ENCODE data around the gene OLA1. TPM values are rescaled to one million over a fixed set of nuclear protein-coding genes. Genes with fewer than 3 reads are reported as not detected.
A peak's percentile ranks its signal among the peaks of the same experiment; 100 is the strongest.

Gene OLA1
- total RNA-seq, 1 donor from 2014 or later, result 123 TPM

DNA sequence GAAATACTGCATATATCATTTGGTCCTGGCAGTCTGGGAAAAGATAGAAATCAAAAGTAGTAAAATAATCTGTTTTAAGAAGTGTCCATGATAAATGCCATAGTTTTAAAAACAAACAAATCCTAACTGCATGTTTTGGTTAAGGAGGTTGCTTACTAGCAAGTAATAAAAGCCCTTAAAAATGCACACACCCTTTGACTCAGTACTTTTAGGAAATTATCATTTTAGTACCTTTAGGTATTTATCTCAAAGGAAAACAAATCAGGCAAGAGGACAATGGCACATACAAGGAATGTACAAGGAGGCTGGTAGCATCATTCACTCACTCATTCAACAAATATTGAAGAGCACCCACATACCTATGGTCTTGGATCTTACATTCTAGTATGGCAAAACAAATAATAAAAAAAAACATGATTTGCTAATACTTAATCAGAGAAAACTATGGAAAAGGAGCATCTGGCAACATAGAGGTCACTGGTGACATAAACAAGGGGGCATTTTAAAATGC lies 67.6 kb downstream of the OLA1 start:
- no peak for DNase-seq (ENCODE audit: low read depth, low spot score)

DNA sequence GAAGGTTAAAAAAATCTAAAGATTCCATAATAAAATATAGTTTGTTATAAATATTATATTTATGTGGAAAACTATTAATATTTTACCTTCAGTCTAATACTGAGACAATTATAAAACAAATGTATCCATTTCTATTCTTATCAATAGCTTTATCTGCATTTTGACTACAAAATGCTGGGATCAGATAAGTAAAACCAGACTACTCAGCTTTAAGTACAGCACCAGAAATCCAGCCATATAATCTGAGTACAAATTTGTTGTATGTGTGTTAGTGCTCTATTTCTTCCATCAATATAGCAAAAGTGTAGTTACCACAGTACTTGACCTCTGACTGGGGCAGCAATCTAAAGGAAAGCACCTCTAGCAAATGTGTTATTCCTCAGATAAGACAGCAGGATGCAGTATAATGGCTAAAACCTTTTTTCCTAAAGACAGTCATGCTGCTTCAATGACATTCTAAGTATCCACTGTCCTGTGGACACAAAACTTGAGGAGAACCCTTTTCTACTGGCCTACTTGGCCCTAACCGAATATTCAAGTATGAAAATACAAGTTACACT lies 68.1 kb downstream of the OLA1 start:
- DNase-seq (ENCODE audit: low read depth, low spot score), result no peak

DNA sequence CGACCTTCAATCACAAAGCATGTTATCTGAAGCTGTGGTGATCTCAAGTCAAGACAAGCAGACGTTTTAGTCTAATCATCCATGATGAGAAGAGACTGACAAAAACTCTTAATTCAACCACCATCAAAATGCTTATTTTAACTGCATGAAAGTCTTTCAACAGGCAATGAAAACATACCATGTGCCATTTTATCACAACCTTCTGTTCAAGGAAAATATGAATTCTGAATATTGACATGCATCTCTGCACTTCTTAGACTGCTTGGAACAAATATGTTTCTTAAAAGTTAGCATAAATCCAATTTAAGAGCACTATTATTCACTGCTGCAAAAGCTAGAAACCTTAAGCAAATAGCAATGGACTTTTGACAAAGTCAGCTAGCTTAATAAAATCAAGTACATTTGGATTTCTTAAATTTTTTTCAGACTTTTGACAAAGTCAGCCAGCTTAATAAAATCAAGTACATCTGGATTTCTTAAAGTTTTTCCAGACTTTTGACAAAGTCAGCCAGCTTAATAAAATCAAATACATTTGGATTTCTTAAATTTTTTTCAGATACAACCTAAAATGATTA lies 70.9 kb downstream of the OLA1 start:
- DNase-seq (ENCODE audit: low read depth, low spot score), result no peak

DNA sequence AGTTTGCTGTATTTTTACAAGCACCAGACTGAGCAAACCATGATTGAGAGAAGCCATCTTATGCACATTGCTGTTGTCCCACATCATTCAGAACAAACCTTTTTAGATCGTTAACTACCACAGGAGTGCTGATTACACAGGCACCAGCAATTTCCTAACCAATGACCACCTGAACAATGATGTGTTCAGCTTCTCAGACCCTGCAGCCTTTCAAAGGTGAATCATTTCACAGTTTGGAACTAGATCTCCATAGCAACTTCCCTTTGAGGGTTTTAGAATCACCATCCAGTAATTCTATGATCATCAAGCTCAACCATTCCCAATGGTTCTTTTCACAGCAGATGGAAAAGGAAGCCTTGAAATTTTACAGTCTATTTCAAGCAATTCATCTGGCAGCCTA lies 71.4 kb downstream of the OLA1 start:
- DNase-seq (ENCODE audit: low read depth, low spot score), result no peak

DNA sequence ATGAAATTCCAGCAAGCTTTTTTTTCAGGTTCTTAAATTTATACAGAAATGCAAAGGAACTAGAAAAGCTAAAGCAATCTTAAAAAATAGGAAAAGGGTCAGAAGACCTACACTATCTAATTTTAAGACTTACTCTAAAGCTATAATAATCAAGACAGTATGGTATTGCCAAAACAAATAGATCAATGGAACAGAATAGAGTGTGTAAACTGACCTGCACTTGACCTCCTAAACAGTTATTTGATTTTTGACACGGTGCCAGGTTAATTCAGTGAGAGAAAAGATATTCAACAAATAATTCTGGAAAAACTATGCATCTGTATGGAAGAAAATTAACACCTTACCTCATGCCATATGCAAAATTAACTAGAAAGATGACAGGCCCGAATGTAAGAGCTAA lies 73.6 kb downstream of the OLA1 start:
- no peak for DNase-seq (ENCODE audit: low read depth, low spot score)

DNA sequence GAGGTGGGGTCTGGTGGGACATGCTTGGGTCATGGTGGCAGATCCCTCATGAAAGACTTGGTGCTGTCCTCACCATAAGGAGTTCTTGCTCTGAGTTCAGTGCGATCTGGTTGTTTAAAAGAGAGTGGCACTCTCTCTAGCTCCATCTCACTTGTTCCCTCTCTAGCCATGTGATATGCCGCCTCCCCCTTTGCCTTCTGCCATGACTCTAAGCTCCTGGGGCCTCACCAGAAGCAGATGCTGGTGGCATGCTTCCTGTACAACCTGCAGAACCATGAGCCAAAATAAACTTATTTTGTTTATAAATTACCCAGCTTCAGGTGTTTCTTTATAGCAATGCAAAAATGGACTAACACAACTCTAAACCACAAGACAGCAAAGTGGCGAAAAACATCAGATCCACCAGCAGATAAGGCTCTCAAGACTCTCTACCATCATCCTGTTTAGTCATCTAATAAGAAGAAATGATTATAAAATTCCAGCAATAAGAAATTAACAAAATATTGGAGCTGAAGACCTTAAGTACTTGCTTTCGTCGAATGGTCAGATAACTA lies 75.5 kb downstream of the OLA1 start:
- no peak for DNase-seq (ENCODE audit: low read depth, low spot score)

DNA sequence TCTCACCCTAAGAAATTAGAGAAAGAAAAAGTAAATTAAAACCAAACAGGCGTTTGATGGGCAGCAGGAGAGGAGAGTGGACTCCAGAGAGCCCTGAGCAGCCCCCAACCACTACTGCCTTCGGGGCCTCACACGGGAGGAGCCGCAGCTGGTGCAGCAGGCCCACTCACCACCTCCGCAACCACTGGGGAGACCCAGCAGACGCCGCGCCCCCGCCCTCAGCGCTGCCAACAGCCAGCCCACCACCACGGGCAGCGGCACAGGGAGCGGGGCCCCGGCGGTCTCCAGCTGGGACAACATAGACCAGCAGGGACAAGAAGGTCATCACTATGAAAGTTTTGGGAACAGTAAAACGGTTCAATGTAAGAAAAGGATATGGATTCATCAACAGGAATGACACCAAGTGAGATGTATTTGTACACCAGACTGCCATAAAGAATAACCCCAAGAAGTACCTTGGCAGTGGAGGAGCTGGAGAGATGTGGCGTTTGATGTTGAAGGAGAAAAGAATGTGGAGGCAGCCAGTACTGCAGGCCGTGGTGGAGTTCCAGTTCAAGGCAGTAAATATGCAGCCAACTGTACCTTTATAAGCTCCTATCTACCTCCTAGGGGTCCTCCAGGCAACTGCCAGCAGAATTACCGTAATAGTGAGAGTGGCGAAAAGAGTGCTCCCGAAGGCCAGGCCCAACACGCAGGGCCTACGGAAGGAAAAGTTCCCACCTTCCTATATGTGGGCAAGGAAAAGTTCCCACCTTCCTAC lies 76.5 kb downstream of the OLA1 start:
- no peak for DNase-seq (ENCODE audit: low read depth, low spot score)

DNA sequence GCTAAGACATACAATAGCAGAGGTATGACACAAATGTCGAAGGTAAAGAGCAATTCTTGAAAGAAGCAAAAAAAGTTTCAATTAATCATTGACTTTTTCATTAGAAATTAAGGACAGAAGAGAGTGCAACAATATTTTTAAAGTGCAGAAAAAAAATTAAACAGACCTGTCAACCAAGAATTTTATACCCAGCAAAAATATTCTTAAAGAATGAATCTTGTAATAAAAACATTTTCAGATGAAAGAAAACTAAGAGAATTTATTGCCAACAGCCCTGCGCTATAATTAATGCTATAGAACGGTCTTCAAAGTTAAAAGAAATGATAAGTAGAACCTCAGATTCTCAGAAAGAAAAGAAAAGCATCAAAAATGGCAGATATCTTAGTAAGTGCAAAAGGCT lies 79.0 kb downstream of the OLA1 start:
- no peak for DNase-seq (ENCODE audit: low read depth, low spot score)

DNA sequence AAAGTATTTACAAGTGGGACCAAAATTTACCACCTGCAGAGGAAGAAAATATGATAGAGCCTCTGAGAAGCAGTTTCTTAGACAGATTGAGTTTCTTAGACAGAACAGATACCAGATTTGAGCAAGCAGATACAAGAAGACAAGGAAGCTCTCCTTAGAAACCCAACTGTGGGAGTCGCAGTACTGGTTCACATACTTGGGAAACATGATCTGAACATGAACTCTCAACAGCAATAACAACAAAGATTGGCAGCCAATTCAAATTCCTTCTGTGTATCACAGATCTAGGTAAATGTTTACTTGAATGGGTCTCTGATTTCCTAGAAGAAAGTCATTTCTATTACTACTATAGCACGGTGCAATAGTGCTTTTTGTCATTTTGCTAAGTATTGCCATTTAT lies 82.1 kb downstream of the OLA1 start:
- DNase-seq (ENCODE audit: low read depth, low spot score), result no peak

DNA sequence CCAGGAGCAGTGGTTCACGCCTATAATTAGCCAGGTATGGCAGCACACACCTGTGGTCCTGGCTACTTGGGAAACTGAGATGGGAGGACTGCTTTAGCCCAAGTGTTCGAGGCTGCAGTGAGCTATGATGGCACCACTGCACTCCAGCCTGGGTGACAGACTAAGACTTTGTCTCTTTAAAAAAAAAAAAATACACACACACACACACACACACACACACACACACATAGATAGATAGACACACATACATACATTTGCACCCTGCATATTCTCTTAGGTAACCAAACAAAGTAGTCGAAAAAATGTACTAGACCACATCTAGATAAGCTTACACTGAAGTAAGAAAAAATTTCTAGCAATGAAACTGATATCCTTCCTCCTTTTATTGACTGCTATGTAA lies 86.8 kb downstream of the OLA1 start:
- no peak for DNase-seq (ENCODE audit: low read depth, low spot score)

DNA sequence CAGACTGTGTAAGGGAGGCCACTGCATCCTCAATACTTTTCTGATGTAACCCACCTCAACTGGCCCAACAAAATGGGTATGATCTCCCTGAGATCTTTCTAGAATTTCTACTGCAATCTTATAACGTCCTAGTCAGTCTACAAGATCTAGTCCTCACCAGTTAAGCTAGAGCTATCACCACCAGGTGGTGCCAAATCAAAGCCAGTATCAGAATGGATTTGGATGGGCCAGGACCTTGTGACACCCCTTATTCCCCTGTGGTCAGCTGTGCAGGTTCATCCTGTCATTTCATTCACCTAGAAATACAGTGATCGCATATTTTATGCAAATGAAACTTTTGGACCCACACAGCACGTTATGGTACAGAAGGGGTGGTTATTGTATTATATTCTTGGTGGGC lies 90.3 kb downstream of the OLA1 start:
- DNase-seq (ENCODE audit: low read depth, low spot score), result no peak

DNA sequence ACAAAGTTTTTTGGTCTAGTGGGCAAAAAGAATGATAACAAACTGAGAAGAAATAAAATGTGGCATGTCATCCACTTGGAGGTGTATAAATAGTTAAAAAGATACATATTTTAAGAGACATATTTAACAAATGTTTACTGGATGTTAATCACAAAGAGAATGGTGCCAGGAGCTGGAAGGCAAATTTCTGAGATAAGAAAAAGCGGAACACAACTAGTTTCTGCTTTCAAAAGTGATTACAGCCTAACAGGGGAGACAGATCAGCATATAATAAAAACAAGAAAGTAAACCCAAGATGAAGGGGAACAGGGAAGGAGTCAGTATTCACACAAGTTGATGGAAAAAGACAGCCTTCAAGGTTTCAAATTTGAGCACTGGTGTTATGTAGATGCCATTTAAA lies 91.3 kb downstream of the OLA1 start:
- DNase-seq (ENCODE audit: low read depth, low spot score), result no peak

DNA sequence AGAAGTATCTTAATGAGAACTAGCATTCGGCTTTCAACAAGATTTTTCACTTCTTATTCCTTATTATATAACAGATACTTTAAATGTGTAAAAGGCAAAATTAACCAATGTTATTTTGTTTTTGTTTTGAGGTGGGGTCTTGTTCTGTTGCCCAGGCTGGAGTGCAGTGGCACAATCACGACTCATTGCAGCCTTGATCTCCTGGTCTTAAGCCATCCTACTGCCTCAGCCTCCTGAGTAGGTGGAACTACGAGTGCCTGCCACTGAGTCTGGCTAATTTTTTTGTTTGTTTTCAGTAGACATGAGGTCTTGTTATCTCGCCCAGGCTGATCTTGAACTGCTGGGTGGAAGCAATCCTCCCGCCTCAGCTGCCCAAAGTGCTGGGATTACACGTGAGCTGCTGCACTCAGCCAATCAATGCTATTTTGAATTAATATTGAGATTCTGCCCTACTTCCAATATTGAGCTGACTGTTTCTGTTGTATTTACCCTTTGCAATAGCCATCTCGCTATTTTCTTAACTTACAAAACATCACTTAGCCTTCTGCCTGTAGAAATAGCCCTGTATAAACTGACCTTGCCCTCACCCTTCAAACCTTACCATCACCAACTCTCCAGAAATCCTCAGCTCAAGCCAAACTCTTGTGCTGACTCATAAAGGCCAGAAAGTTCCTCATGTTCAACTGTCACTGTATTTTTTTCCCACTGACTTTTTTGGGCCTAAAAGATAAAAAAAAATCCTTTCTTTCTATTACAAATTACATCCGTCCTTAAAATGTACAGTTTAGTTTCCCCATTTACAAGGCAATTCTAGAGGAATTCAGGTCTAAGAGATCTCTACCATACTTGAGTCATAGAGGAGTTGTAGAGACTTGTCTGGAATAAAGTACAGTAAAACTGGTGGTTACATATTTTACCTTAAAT lies 94.3 kb downstream of the OLA1 start:
- DNase-seq (ENCODE audit: low read depth, low spot score), result peak; percentile 19

DNA sequence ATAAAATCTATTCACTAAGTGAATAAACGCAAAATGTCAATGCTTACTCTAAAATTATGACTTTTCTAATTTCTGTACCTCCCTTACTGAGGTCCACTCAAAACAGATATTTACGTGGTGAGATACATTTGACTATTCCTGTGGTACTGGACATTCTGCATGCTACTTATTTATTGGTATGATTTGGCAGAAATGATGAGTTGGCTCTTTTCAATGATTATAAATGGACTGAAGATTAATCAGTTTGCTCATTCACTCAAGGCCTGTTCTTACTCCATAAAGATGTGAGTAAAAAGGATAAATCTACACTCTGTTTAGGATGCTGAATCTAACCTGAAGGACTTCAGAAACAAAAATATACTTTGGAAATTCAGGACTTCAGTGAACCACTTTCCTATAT lies 98.8 kb downstream of the OLA1 start:
- no peak for DNase-seq (ENCODE audit: low read depth, low spot score)

DNA sequence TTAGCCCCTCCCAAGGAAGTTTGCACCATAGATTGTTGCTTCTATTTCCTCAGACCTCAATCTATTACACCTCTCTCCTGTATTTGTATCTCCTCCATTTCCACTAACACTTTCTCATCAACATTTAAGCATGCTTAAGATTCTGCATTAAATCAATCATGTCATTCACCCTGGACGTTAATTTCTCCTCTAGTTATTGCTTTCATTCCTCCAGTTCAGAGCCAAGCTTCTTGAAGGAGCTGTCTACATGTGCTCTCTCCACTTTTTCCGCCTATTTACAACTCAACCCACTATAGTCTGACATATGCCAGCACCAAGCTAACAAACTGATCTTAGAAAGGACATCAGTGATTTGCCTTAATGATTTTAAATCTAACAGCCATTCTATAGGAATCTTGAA lies 99.5 kb downstream of the OLA1 start:
- no peak for DNase-seq (ENCODE audit: low read depth, low spot score)

DNA sequence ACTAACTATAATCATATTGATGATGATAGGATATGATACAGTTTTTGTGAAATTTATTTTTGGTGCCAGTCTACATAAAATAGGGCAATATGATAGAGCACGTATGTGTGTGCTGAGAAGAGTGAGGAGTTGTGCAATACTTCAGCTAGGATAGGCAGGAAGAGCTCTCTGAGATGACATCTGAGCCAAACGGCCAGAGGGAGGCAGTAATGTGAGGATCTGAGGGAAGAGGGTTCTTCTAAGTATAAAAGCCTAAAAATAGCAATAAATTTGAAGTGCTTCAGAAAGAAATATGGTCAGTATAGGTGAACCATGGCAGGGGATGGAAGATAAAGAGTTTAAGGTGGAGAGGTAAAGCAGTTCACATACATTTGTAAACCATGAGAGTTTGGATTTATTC lies 102.5 kb downstream of the OLA1 start:
- no peak for DNase-seq (ENCODE audit: low read depth, low spot score)

DNA sequence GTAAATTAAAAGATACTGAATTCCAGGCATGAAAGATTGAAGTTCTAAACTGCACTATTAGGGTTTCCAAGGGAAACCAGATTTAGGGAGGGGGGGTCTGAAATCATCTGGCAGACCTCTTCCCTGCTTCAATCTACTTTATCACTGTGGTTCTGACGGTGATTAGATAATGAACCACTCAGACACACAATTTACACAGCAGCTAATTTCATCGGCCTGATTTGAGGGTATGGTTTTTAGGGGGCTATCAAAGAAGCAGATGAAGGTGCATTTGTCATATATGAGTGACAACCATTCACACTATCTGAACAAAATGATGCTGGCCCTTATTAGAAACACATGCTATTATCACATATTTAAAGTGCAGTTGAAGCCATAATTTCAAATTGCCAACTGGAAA lies 106.0 kb downstream of the OLA1 start:
- DNase-seq (ENCODE audit: low read depth, low spot score), result no peak

DNA sequence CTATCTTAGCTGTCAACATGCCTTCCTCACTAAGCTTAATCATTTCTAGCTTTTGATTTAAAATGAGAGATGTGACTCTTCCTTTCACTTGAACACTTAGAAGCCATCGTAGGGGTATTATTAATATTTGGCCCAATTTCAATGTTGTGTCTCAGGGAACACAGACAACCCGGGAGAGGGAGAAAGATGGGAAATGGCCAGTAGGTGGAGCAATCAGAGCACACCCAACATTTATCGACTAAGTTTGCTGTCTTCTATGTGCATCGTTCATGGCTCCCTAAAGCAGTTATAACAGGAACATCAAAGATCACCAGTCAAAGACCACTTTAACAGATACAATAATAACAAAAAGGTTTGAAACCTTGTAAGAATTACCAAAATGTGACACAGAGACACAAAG lies 110.2 kb downstream of the OLA1 start:
- no peak for DNase-seq (ENCODE audit: low read depth, low spot score)

DNA sequence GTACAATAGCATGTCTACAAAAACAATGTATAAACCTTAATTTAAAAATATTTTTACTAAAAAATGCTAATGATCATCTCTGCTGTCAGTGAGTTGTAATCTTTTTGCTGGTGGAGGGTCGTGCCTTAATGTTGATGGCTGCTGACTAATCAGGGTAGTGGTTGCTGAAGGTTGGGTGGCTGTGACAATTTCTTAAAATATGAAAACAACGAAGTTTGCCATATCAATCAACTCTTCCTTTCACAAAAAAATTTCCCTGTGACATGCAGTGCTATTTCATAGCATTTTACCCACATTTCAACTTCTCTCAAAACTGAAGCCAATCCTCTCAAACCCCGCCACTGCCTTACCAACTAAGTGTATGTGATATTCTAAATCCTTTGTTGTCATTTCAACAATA lies 112.4 kb downstream of the OLA1 start:
- no peak for DNase-seq (ENCODE audit: low read depth, low spot score)

DNA sequence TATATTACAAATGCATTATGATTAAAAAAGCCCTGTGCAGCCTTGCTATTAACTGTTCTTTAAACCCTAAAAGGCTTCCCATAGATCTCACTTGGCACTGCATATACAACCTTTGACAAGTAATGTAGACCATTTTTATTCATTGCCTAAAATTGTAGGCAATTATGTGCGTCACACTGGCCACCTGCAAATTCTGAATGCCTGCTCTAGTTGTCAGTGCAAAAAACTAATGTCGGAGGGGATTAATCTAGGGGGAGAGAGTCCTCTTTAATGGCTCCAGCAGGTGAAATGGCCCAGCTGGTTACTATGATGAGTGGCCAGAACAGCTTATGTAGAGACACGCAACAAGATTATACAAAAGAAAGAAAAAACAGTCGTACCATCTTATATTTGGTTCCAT lies 123.2 kb downstream of the OLA1 start:
- DNase-seq (ENCODE audit: low read depth, low spot score), result no peak

DNA sequence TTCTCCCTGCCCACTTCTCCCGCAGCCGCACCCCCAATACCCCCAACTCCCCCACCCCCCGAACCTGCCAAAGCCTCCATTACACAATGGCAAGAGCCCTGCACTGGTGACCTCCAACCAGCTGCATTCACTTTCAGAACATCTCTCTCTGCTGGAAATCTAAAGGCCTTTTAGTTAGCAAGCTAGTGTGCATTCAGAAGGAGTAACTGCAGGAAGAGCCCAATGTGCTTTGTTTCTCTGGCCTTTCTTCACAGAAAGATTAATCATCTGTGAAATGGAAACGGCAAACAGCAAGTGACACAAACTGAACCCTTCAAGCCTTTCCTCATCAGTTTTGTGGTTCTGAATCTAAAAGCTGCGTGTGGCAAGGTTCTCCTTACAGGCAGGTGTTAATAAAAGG lies 124.2 kb downstream of the OLA1 start:
- no peak for DNase-seq (ENCODE audit: low read depth, low spot score)

DNA sequence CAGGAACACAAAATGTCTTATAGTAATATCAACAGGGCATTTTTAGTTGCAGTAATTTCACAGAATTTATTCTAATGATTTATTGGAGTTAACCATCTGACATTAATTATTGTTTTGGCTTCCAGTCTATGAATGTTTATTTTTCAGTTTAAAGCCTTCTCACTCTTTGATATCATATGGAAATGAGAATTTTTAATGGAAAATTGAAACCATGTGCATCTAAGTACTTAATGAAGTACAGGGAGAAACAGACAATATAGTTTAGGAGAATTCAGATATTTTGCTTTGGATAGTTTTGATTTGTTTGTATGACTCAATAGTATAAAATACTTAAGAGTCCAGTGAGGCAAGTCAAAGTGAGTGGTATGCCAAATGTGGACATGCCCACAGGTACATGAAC lies 126.1 kb downstream of the OLA1 start:
- no peak for DNase-seq (ENCODE audit: low read depth, low spot score)
